HG03520 (cell line): ENCODE measurements around the gene CACYBP.

Source experiments
- ATAC-seq: cut with Tn5 transposase; IDR thresholded peaks from one replicate; pipeline ENCODE4 v1.9.1; 2021; ENCODE audit warnings: mild to moderate bottlenecking, moderate library complexity; ENCODE audit not compliant: unreplicated experiment

Gene CACYBP, protein sequence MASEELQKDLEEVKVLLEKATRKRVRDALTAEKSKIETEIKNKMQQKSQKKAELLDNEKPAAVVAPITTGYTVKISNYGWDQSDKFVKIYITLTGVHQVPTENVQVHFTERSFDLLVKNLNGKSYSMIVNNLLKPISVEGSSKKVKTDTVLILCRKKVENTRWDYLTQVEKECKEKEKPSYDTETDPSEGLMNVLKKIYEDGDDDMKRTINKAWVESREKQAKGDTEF

DNA sequence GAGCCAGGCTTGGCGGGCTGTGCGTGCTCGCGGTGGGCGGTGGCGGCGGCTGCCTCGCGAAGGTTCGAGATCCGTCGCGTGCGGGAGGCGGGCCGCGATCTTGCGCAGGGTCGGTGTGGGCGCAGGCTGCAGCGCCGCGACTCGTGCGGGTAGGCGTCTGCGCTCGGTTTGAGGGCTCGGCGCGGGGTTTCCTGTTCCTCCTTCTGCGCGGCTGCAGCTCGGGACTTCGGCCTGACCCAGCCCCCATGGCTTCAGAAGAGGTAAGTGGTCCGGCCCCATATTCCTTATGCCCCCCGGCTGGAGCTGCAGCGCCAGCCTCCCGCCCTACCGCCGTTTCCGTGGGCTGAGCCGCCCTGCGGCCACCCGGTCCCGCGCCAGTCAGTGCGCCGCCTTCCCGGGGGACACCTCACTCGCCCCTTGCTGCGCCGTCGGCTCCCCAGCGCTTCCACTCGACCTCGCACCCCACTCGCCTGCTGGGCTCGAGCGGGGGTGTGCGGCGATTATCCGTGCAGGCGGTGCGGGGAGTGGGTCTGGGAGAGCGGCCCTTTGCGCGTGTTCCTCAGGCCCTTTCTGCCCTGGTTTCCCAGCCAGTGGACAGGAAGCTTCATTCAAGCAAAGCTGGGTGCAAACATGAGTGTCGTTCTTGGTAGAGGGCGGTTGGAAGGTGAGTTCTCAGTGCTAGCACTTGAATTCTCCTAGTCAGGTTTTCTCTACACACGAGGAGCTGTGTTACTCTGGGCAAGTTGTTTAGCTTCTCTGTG is at the start of gene CACYBP:
Gene CACYBP (plus strand): TSS at position 12 of the 761 bp plus-strand sequence. CDS start 234 bp downstream, at position 246.
- peak; percentile 1 for ATAC-seq

GRCh38 chr1:174953285-174954072 is 46.3 kb upstream of the CACYBP start:
- no peak for ATAC-seq

DNA sequence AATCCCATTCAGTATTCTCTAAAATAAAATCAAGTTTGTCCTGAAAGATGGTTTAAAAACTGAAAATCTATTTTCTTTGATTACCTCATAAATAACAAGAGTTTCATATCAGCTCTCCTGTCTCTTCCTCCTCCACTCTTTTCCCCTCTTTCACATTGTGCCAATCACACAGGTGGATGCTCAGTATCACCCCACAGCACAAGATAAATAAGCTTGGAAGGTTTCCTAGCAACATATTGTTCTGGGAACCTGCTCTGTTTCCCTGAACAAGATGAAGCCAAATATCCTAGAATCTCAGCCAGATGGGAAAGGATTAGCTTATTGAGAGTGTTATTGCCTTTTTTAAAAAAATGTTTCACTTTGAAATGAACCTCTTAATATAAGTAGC is 45.7 kb upstream of the CACYBP start:
- no peak for ATAC-seq

DNA sequence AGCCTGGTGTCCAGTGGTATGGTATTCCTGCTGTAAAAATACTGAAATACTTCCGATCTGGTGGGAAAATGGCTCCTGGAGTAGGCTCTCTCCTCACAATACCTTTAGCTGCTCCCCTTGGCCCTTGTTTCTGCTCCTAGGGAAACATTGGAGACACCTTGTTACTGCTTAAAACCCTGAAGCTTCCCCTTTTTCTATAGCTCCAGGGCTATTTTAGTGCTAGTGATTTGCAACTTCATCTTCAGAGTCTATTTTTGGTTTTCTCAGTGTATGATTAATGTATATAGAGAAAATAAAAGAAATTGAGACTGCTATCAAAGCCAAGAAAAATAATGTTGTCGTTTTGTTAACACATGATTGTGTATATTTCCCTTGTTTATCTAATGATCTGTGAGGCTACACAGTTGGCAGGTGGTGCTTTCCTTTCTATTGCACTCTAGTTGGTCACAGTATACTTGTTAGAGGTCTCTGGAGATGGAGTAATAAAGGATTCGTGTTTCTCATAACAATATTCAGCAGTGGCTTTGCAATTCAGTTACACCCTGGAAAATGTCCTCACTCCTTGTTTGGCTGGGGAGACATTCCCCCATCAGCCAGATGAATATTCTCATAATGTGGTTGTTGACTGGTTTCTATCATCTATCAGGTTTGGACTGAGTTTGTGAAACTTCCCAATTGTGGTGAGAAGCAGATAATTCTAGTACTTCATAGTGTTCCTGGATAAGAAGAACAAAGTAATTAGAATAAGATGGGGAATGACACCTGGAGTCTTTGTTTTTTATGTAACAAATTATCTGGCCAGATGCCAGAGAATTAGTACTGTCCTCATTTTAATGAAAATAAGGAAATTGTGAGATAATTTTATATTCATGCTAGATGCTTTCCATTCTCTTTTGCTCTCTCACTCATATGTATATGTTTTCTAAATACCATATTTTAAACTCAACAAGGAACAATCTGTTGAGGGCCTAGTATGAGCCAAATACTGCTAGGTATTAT is 44.8 kb upstream of the CACYBP start:
- no peak for ATAC-seq

- ATAC-seq = no peak
Observed at GRCh38 chr1:174956086-174956485, 43.7 kb upstream of the CACYBP start.

GRCh38 chr1:174956976-174957375 is 42.8 kb upstream of the CACYBP start:
- ATAC-seq = no peak

DNA sequence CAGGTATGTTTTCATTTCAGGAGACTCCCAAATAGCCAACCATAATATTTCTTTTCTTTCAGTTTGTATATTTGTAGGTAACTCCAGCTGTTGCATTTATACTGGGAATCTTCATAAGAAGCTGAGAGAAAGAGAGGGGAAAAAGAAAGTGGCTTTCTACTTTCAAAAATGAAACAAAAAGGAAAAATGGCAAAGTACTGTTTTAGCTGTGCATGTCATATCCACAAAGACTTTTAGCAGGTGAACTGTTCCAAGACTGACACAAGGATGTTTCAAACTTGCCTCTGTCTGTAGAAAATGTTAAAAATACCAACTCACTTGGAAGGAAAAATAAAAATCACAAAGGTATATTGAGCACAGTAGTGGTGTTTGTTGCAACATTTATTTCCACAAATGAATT is 41.9 kb upstream of the CACYBP start:
- ATAC-seq = no peak

DNA sequence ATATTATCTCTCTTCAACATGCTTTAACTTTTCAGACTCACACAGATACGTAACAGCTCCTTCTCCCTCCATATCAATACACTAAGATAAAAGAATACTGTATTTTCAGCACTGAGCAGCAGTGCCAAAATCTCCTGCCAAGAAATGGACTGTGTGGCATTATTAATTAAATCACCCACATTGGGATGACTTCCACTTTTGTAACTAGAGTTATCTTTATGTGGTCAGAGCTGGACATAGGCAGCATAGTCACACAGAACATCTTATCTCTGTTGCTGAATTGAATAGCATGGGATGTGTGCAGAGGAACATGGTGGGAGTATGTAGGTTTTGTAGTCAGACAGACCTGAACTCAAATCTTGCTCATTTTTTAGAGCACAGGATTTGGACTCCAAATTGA is 41.4 kb upstream of the CACYBP start:
- no peak for ATAC-seq

GRCh38 chr1:174960362-174960761 is 39.4 kb upstream of the CACYBP start:
- ATAC-seq = no peak

- no peak for ATAC-seq
Observed at GRCh38 chr1:174963529-174964125, 36.1 kb upstream of the CACYBP start.

DNA sequence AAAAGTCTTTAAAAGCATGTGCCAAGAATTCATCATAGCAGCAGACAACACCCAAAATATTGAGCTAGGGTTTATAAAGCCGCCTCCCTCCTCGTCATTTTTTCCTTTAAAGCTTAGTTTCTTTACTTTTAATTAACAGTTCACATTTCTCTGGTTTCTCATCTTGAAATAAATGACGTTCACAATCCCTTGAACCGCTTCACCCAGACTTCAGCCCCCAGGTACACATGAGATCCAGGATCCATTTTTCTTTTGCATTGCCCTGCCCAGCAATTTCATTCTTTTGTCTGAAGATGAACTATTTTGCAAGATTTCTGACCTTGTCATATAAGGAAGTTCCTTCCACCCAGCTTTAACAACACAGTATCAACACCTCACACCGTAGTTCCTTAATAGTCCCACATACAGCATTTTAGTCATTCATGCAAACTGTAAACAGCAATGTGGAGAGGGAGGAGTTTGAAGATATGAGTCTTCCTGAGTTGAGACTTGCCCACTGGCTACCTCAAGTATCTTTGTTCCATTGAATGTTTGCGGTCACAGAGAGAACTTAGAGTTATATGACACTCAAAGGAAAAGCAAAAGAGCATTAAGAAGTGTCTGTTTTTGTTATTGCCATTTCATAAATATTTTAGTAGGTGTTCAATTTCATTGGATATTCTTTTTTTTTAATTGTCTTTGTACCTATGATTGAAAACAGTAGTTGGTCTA is 35.3 kb upstream of the CACYBP start:
- no peak for ATAC-seq

GRCh38 chr1:174964972-174965361 is 34.8 kb upstream of the CACYBP start:
- ATAC-seq = no peak

GRCh38 chr1:174965362-174966007 is 34.3 kb upstream of the CACYBP start:
- no peak for ATAC-seq

GRCh38 chr1:174966008-174966572 is 33.7 kb upstream of the CACYBP start:
- no peak for ATAC-seq

DNA sequence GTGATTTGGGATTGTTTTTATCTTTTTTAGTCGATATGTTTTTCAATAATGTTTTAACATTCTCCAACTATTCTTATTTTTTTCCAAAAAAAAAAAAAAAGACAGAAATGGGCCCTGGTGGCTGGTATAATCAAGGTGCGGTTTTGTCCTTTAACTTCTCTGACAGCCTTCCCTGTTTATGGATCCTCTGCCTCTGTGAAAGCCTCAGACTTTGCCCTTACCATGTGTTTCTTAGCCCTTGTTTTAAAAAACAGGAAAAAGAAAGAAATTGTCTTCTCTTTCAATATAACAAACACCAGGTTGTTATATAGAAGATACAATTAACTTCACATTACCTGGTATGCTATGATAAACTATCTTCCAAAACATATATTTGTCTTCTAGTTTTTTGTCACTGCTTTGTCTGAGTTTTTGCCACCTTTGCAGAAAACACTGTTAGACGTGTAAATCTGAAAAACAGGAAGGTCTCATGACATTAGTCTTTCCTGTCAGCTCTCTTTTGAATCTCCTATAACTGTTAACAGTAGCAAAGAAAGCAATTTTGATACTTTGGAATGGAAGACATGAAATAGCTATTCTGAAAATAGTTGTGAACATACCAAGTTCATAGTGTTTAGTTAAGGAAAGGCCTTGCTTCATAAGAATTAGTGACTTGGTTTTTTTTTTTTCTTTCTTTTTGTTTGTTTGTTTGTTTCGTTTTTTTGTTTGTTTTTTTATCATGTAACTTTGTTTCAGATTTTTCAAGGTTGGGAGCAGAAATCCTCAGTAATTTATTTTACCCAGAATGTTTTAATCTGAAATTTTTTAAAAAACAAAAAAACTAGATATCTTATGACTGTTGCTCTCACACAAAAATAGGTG is 31.7 kb upstream of the CACYBP start:
- no peak for ATAC-seq

DNA sequence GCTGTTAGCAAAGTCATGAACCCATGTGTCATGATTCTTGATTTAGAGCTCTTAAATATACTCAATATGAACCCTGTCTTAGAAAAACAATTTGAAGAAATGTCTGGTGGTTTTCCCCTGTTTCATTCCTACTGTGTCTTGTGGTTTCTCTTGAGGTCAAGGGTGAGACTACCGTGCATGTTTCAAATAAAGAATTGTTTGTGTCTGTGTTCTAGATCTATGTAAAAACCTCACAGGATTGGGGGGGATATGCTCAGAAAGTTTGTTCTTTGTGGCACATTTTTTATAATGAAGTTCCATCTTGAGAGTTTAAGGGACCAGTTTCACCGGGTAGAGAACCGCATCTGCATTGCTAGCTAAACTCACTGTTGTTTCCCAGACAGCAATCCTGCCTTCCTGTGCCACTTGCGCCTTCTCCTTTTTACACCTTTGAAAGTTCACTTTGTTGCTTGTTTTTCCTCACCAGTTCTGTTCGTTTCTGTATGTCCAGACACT is 30.9 kb upstream of the CACYBP start:
- peak; percentile 64 for ATAC-seq

- no peak for ATAC-seq
Observed at GRCh38 chr1:174969977-174970376, 29.8 kb upstream of the CACYBP start.

DNA sequence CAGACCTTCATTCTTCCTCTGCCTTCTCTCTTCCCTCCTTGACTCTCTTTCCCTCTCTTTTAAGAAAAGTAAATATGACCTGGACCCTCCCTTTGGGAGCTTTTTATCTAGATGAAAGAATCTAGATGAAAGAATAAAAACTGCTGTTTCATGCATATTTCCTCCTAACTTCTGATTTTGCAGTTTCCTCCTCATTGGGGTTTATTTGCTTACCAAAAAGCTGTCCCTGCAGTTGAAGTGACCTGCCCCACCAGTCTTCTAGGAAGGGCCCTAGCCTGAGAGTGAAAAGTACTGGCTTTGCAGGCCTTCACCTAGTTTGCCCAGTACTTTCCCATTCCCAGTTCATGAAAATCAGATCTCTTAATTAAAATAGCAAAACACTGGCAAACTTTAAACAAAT is 28.3 kb upstream of the CACYBP start:
- ATAC-seq = no peak
